GM10248 (cell line): ENCODE measurements around the gene APOC4.

ENCODE experiments used
- CTCF ChIA-PET: fragments of 300-600 bp; sonication (Branson Sonifier 250); formaldehyde crosslinking; extraction: SDS; loops from one replicate; lab custom pipeline; 2021; ENCODE audit warnings: antibody characterized with exemption; lab: Yijun Ruan, JAX
- POLR2A ChIA-PET: fragments of 350-650 bp; sonication (Branson Sonifier 250); formaldehyde crosslinking; extraction: SDS; loops from one replicate; lab custom pipeline; 2020; ENCODE audit warnings: antibody characterized with exemption; lab: Yijun Ruan, JAX
- DNase-seq: peaks from one replicate; pipeline ENCODE4 v3.0.0; 2012; ENCODE audit errors: extremely low spot score
- CTCF ChIP-seq: IDR thresholded peaks from 2 replicates; pipeline ENCODE4 v1.5.1; 2012; ENCODE audit warnings: mild to moderate bottlenecking, low read depth; ENCODE audit errors: extremely low read depth, missing control alignments, control extremely low read depth

Gene APOC4

DNA sequence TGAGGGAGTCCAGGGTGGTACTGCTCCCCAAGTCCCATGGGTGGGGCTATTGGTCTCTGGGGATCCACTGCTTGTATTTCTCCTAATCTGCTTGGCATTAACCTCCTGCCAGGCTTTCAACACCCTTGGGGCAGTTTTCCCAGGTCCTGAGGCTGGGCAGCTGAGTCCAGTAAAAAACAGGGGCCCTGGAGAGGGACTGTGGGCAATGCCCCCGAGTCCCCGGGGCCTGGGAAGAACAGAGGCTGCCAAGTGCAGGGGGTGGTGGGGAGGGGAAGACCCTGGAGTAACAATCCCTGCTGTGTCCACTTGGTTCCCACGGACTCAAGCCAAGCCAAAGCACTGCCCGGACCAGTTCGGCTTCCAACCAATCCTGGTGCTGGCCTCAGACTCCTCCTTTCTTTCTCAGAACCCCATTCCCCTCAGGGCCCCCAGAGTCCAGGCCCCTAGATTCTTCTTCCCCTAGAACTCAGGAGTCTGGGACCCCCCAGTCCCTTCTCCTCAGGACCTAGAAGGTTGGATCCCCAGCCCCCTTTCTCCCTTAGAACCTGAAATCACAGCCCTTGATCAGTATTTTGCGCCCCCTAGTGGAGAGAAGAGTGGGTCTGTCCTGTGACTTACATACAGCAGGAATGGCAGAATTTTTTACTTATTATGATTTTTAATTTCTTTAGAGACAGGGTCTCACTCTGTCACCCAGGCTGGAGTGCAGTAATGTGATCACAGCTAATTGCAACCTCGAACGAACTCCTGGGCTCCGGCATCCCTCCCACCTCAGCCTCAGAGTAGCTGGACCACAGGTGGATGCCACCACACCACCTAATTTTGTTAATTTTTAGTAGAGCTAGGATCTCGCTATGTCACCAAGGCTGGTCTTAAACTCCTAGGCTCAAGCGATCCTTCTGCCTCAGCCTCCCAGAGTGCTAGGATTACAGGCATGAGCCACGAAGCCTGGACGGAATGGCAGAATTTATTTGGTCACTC, 9.4 kb downstream of the APOC4 start:
- ChIA-PET POLR2A (no interaction called here), CTCF (interaction anchor here (0.7 to 11.1 kb wide), 23 partner anchors 8 to 380 kb away, joined by 3 to 95 read pairs (median 4); partner anchors contain the start of genes APOE and RELB)
- TF ChIP-seq CTCF, result peak; percentile 80
- DNase-seq, result peak; percentile 79

- DNase-seq, result peak; percentile 16
- ChIA-PET POLR2A (no interaction called here), CTCF (interaction anchor here (0.8 to 11.1 kb wide), 6 partner anchors 8 to 230 kb away, joined by 3 to 95 read pairs (median 4); partner anchors contain the start of genes APOE and GEMIN7)
- no peak for TF ChIP-seq CTCF
Measured at GRCh38 chr19:44954278-44954648, 12.2 kb downstream of the APOC4 start.

- CTCF ChIA-PET, result interaction anchor here (1.2 to 11.1 kb wide), 6 partner anchors 8 to 231 kb away, joined by 3 to 95 read pairs (median 4); partner anchors contain the start of gene APOE
- POLR2A ChIA-PET, result no interaction called here
- peak; percentile 98 for DNase-seq
- TF ChIP-seq CTCF, result no peak
Measured at GRCh38 chr19:44954649-44955504, 12.8 kb downstream of the APOC4 start, which contains the start of gene CLPTM1. TSS of gene CLPTM1 (plus strand) at chr19:44955380. CDS start at chr19:44955396, 16 bp downstream.

- no peak for TF ChIP-seq CTCF
- no peak for DNase-seq
- ChIA-PET POLR2A (no interaction called here), CTCF (interaction anchor here (0.9 to 11.1 kb wide), 6 partner anchors 27 to 232 kb away, joined by 3 to 95 read pairs (median 4); partner anchors contain the start of gene APOE)
Measured at GRCh38 chr19:44955505-44956439, 13.7 kb downstream of the APOC4 start.

- POLR2A ChIA-PET, result no interaction called here
- DNase-seq, result no peak
- CTCF ChIA-PET, result interaction anchor here (0.8 to 11.1 kb wide), 8 partner anchors 8 to 107 kb away, joined by 3 to 95 read pairs (median 3); partner anchors contain the start of gene APOE
- TF ChIP-seq CTCF, result no peak
Measured at GRCh38 chr19:44957526-44957925, 15.5 kb downstream of the APOC4 start.
